ENCODE measurements around the gene ADCY6.
"Not testable (repeated sequence)": the region's sequence is repeated elsewhere in the genome, so short reads cannot be mapped to it uniquely, and the experiment has no call there.

Gene ADCY6

GRCh38 chr12:48750215-48750614 is 38.7 kb downstream of the ADCY6 start:
- no peak for DNase-seq

- DNase-seq = no peak
These were observed 44.5 kb downstream of the ADCY6 start for GRCh38 chr12:48744251-48745008.

GRCh38 chr12:48739618-48740269 is 49.1 kb downstream of the ADCY6 start:
- no peak for DNase-seq

- no peak for DNase-seq
These were observed 52.4 kb downstream of the ADCY6 start for GRCh38 chr12:48736456-48736855.

- DNase-seq = no peak
These were observed 60.1 kb downstream of the ADCY6 start for GRCh38 chr12:48728807-48729206.

- not testable (repeated sequence) for DNase-seq
These were observed 68.2 kb downstream of the ADCY6 start for GRCh38 chr12:48720737-48721136.

GRCh38 chr12:48720171-48720570 is 68.7 kb downstream of the ADCY6 start:
- not testable (repeated sequence) for DNase-seq

GRCh38 chr12:48719002-48719401 is 69.9 kb downstream of the ADCY6 start:
- DNase-seq = not testable (repeated sequence)

- no peak for DNase-seq
These were observed 71.6 kb downstream of the ADCY6 start for GRCh38 chr12:48717252-48717695.

- peak; percentile 91 for DNase-seq
These were observed 72.2 kb downstream of the ADCY6 start, which contains the start of gene CCNT1 for GRCh38 chr12:48716493-48717251. Gene CCNT1, minus strand, starts transcription at chr12:48716707. Its CDS starts 32 bp downstream, at chr12:48716675.

Measured in cortex of kidney (tissue), 1 donor.